ENCODE data around the gene KHNYN.
"Not testable (repeated sequence)": the region's sequence is repeated elsewhere in the genome, so short reads cannot be mapped to it uniquely, and the experiment has no call there.

The KHNYN gene

GRCh38 chr14:24481622-24482324 is 52.0 kb downstream of the KHNYN start:
- DNase-seq: peak; percentile 44

GRCh38 chr14:24482699-24483303 is 53.0 kb downstream of the KHNYN start:
- DNase-seq: not testable (repeated sequence)

GRCh38 chr14:24483604-24484252 is 54.0 kb downstream of the KHNYN start:
- DNase-seq: peak; percentile 17

All from CD4-positive, alpha-beta T cell treated with Interleukin-4 for 4 hours (primary cell).